ENCODE results near the gene RPS19BP1. TPM values are rescaled to one million over a fixed set of nuclear protein-coding genes. Genes with fewer than 3 reads are reported as not detected.

RPS19BP1 gene
- total and polyA plus RNA-seq, 12 donors: 31.3 to 222 (median 41.8) TPM

DNA sequence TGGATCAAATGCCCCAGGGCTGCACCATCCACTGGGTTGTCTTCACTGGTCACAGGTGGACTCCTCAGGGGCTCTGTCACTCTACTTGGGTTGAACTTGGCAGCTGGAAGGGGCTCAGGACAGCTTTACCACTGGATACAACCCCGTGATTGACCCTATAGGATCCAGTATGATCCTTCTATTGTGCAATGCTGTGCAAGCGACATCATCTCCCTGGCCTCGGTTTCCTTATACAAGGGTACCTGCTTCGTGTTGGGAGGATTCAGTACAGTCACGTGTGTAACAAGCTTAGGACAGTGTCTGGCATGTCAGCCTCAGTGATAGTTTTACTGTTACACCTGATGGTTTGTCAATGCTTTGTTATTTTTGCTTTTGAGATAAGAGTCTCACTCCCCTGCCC, 51.0 kb downstream of the RPS19BP1 start:
- Histone ChIP-seq H3K36me3 (peaks cover 0 to 6% (median 0%) of the 10 kb centered on the region in 9 donors), H3K4me3 (no peak overlapping the region), H3K4me1 (peaks cover 0 to 20% (median 0%) of the 10 kb centered on the region in 9 donors), H3K9me3 (no peaks in the 10 kb centered on the region), H3K27me3 (no peaks in the 10 kb centered on the region), H3K27ac (no peak overlapping the region)
- 89 to 94% methylated on average over 5 of the region's 5 CpGs for WGBS, 2 donors
- DNase-seq (no peak), ATAC-seq (no peak)
- TF ChIP-seq, protein P1, sequence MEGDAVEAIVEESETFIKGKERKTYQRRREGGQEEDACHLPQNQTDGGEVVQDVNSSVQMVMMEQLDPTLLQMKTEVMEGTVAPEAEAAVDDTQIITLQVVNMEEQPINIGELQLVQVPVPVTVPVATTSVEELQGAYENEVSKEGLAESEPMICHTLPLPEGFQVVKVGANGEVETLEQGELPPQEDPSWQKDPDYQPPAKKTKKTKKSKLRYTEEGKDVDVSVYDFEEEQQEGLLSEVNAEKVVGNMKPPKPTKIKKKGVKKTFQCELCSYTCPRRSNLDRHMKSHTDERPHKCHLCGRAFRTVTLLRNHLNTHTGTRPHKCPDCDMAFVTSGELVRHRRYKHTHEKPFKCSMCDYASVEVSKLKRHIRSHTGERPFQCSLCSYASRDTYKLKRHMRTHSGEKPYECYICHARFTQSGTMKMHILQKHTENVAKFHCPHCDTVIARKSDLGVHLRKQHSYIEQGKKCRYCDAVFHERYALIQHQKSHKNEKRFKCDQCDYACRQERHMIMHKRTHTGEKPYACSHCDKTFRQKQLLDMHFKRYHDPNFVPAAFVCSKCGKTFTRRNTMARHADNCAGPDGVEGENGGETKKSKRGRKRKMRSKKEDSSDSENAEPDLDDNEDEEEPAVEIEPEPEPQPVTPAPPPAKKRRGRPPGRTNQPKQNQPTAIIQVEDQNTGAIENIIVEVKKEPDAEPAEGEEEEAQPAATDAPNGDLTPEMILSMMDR (IDR thresholded peaks at IDR 0.05): no peak
- intact Hi-C loops (cut with DNase I): no loop called here

DNA sequence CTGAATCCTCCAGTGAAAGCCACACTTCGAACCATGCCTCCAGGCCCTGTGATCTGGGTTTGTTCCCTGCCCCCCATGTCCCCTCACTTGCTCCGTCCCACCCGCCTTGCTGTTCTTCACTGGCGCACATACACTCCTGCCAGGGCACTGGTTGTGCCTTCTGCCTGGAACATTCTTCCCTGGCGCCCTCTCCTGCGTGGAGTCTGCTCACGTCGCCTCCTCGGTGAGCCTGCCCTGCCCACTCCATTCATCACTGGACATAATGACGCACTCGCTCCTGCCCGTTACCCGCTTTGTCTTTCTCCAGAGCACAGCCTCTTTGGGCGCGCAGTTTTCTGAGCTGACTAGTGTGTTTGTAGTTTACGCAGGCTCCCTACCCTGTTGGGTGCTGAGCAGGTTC, 51.5 kb downstream of the RPS19BP1 start:
- Histone ChIP-seq H3K27ac (no peak overlapping the region), H3K4me3 (no peak overlapping the region), H3K4me1 (peaks cover 0 to 20% (median 0%) of the 10 kb centered on the region in 9 donors), H3K9me3 (no peaks in the 10 kb centered on the region), H3K27me3 (no peaks in the 10 kb centered on the region), H3K36me3 (peaks cover 0 to 6% (median 0%) of the 10 kb centered on the region in 9 donors)
- intact Hi-C loops (cut with DNase I): no loop called here
- no peak for ATAC-seq
- TF ChIP-seq, protein P1 (IDR thresholded peaks at IDR 0.05): no peak
- DNase-seq: no peak
- WGBS, 2 donors: 96% methylated on average over 16 of the region's 16 CpGs

DNA sequence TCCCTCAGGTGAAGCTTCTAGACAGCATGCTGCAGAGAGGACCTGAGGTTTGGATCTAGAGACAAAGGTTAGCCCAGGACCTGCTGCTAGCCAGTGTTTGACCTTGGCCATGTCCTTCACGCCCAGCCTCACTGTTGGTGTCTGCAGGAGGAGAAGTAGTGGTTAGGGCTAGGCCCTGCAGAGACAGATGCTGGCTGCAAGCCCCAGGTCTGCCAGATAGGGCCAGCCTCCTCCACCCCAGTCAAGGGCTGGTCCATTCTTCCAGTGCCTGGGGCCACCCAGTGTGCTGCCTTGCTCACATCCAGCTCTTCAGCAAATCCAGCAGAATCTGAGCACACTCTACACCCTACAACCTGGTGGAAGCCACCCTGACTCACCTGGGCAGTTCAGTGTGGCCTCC, 52.0 kb downstream of the RPS19BP1 start:
- Histone ChIP-seq H3K27me3 (no peaks in the 10 kb centered on the region), H3K36me3 (peaks cover 0 to 6% (median 0%) of the 10 kb centered on the region in 9 donors), H3K4me3 (no peak overlapping the region), H3K9me3 (no peaks in the 10 kb centered on the region), H3K4me1 (peaks cover 0 to 25% (median under 1%) of the 10 kb centered on the region in 9 donors), H3K27ac (no peak overlapping the region)
- DNase-seq (no peak), ATAC-seq (peak in 1 of 8 donors; percentile 5)
- WGBS, 2 donors: 77 to 81% methylated on average over 1 of the region's 1 CpG
- intact Hi-C loops (cut with DNase I): no loop called here
- TF ChIP-seq, protein P1 (IDR thresholded peaks at IDR 0.05): no peak

DNA sequence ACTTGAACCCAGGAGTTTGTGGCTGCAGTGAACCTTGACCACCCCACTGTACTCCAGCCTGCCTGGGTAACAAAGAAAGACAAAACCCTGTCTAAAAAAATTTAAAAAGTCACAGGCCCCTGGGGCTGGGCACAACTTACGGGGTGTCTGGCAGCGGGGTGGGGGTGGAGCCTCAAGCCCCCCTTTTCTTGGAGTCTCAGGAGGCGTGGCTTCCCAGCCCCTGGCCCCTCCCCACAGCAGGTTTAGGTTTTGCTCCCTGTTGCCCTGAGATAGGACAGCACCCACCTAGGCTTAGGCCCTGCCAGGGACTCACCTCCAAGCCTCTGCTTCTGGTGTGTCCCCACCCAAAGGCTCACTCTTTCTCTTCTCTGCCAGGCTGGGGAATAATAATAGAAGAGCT, 53.3 kb downstream of the RPS19BP1 start:
- Histone ChIP-seq H3K27ac (no peak overlapping the region), H3K9me3 (no peaks in the 10 kb centered on the region), H3K4me3 (no peak overlapping the region), H3K27me3 (no peaks in the 10 kb centered on the region), H3K36me3 (peaks cover 0 to 6% (median 0%) of the 10 kb centered on the region in 9 donors), H3K4me1 (peaks cover 0 to 38% (median 8%) of the 10 kb centered on the region in 9 donors)
- ATAC-seq (no peak), DNase-seq (no peak)
- intact Hi-C loops (cut with DNase I): no loop called here
- 87 to 95% methylated on average over 3 of the region's 3 CpGs for WGBS, 2 donors
- TF ChIP-seq, protein P1 (IDR thresholded peaks at IDR 0.05): no peak

Other genes starting within 250 kb of the RPS19BP1 start
- 100 to 1,000 TPM; 215 to 604 (median 286) TPM for gene RPL3, start 213.1 kb downstream of the RPS19BP1 start, total RNA-seq
- 1,000 to 10,000 TPM in 1 of 2 donors, 100 to 1,000 TPM in 1; 472 to 1,621 TPM for gene RPL3, start 213.1 kb downstream of the RPS19BP1 start, polyA plus RNA-seq
- gene SYNGR1, start 182.8 kb downstream of the RPS19BP1 start, total RNA-seq: 10 to 100 TPM; 30.3 to 67.9 (median 41.6) TPM
- 10 to 100 TPM; 29.8 to 85.8 TPM for gene SYNGR1, start 182.8 kb downstream of the RPS19BP1 start, polyA plus RNA-seq
- gene TAB1, start 133.0 kb downstream of the RPS19BP1 start, total RNA-seq: 10 to 100 TPM; 15.8 to 21.0 (median 18.0) TPM
- gene TAB1, start 133.0 kb downstream of the RPS19BP1 start, polyA plus RNA-seq: 10 to 100 TPM; 13.6 to 17.5 TPM
- gene MGAT3, start 75.7 kb downstream of the RPS19BP1 start, total RNA-seq: 10 to 100 TPM in 1 of 10 donors, 1 to 10 TPM in 9; 1.8 to 14.0 (median 4.3) TPM
- gene MGAT3, start 75.7 kb downstream of the RPS19BP1 start, polyA plus RNA-seq: 1 to 10 TPM; 1.8 to 2.9 TPM
- 10 to 100 TPM; 12.8 to 35.8 (median 17.5) TPM for gene MIEF1, start 30.5 kb downstream of the RPS19BP1 start, total RNA-seq
- 1 to 10 TPM; 7.0 to 9.1 TPM for gene MIEF1, start 30.5 kb downstream of the RPS19BP1 start, polyA plus RNA-seq
- gene ATF4, start 12.2 kb downstream of the RPS19BP1 start, total RNA-seq: 100 to 1,000 TPM in 9 of 10 donors, 10 to 100 TPM in 1; 95.2 to 319 (median 133) TPM
- 100 to 1,000 TPM; 439 to 637 TPM for gene ATF4, start 12.2 kb downstream of the RPS19BP1 start, polyA plus RNA-seq
- gene CACNA1I, start 38.0 kb upstream of the RPS19BP1 start, total RNA-seq: under 1 TPM in 5 of 10 donors, not detected in 5; 0.04 to 0.06 (median 0.05) TPM
- gene CACNA1I, start 38.0 kb upstream of the RPS19BP1 start, polyA plus RNA-seq: under 1 TPM in 1 of 2 donors, not detected in 1; under 0.01 TPM

Data from heart right ventricle (tissue), 16 donors.